Mesendoderm (in vitro differentiated cells): ENCODE measurements around the gene NEDD4. TPM values are rescaled to one million over a fixed set of nuclear protein-coding genes. Genes with fewer than 3 reads are reported as not detected.

ENCODE experiments used
- DNase-seq: peaks from one replicate; pipeline ENCODE4 v3.0.0; 2013
- H2AK5ac ChIP-seq: 2 replicates; pipeline ENCODE4 v1.6.1; 2013; ENCODE audit warnings: low read length, inconsistent platforms
- H2BK120ac ChIP-seq: 2 replicates; pipeline ENCODE4 v1.6.1; 2013; ENCODE audit warnings: low read depth, mild to moderate bottlenecking, low read length, moderate library complexity, mixed read lengths
- H2BK15ac ChIP-seq: replicated peaks from 2 replicates; pipeline ENCODE4 v1.6.1; 2013; ENCODE audit warnings: low read depth, mild to moderate bottlenecking, moderate library complexity
- H2BK5ac ChIP-seq: 2 replicates; pipeline ENCODE4 v1.6.1; 2013; ENCODE audit warnings: low read length, inconsistent platforms
- H3K18ac ChIP-seq: 2 replicates; pipeline ENCODE4 v1.6.1; 2013; ENCODE audit warnings: mild to moderate bottlenecking, low read length, mixed read lengths
- H3K23ac ChIP-seq: one replicate; pipeline ENCODE4 v1.6.1; 2013; ENCODE audit warnings: low read length
- H3K27ac ChIP-seq: 2 replicates; pipeline ENCODE4 v1.5.1; 2013; ENCODE audit warnings: low read depth, mild to moderate bottlenecking, inconsistent platforms, low read length, moderate library complexity
- H3K27me3 ChIP-seq: 2 replicates; pipeline ENCODE4 v1.6.1; 2013; ENCODE audit warnings: low read length, control low read depth, mild to moderate bottlenecking, inconsistent platforms; ENCODE audit not compliant: insufficient read depth, poor library complexity
- H3K36me3 ChIP-seq: 2 replicates; pipeline ENCODE4 v1.6.1; 2013; ENCODE audit warnings: low read length, inconsistent platforms; ENCODE audit not compliant: control insufficient read depth, insufficient read depth
- H3K4ac ChIP-seq: one replicate; pipeline ENCODE4 v1.6.1; 2013; ENCODE audit warnings: low read depth, mild to moderate bottlenecking, low read length, moderate library complexity
- H3K4me1 ChIP-seq: 2 replicates; pipeline ENCODE4 v1.6.1; 2013; ENCODE audit warnings: low read depth, low read length, inconsistent platforms; ENCODE audit not compliant: control insufficient read depth
- H3K4me2 ChIP-seq: 2 replicates; pipeline ENCODE4 v1.6.1; 2013; ENCODE audit warnings: low read length
- H3K4me3 ChIP-seq: 2 replicates; pipeline ENCODE4 v1.5.1; 2013; ENCODE audit warnings: mild to moderate bottlenecking, low read length
- H3K56ac ChIP-seq: one replicate; pipeline ENCODE4 v1.6.1; 2013; ENCODE audit warnings: low read length
- H3K79me1 ChIP-seq: 2 replicates; pipeline ENCODE4 v1.6.1; 2013; ENCODE audit warnings: low read length, inconsistent platforms
- H3K79me2 ChIP-seq: 2 replicates; pipeline ENCODE4 v1.6.1; 2013; ENCODE audit warnings: mild to moderate bottlenecking, low read length; ENCODE audit not compliant: control insufficient read depth, insufficient read depth
- H3K9ac ChIP-seq: 2 replicates; pipeline ENCODE4 v1.6.1; 2013; ENCODE audit warnings: low read length, inconsistent platforms
- H4K5ac ChIP-seq: one replicate; pipeline ENCODE4 v1.6.1; 2013; ENCODE audit warnings: low read length
- H4K8ac ChIP-seq: one replicate; pipeline ENCODE4 v1.6.1; 2013; ENCODE audit warnings: low read depth, mild to moderate bottlenecking, control low read depth, low read length, moderate library complexity
- WGBS: extraction: QIAGEN DNeasy Blood & Tissue Kit; methylation state at CpG from one replicate; pipeline ENCODE4 v1.1.7; 2013; ENCODE audit warnings: low lambda C conversion rate, missing lambda C conversion rate; ENCODE audit not compliant: insufficient coverage; ENCODE audit errors: extremely low coverage; 5-methylcytosine and 5-hydroxymethylcytosine counted together
- small RNA-seq: library from polyadenylated mRNA; stranded (forward); fragments of <200 nt; extraction: miRNeasy Mini kit (QIAGEN cat#:217004); gene quantifications from one replicate; pipeline ENCODE3, GENCODE V24; 2013; ENCODE audit not compliant: insufficient read depth

NEDD4 gene

DNA sequence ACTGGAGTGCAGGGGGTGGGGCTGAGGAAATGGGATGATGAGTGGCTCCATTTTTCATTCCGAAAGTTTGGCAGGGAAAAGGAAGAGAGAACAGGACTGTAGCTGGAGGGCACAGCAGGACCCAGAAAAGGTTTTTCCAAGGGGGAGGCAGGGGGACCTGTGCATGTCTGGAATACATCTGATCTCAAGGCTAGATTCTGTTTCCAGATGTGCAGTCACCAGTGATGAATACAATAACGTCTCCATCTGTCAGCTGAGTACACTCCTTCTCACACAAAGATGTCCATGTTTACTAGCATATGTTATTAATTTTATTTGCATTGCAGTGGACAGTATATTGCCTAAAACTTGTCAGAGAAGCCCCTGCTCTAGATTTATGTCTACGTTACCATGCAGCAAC is 210.5 kb downstream of the NEDD4 start:
- no peak overlapping the region for H4K5ac ChIP-seq
- no peak overlapping the region for H3K4me2 ChIP-seq
- no CpG with 5 or more reads among the region's 3 CpGs for WGBS
- H3K4me1 ChIP-seq, result peaks cover 5% of the 10 kb centered on the region
- H2AK5ac ChIP-seq, result no peak overlapping the region
- H3K23ac ChIP-seq, result no peak overlapping the region
- no peak overlapping the region for H3K9ac ChIP-seq
- peak overlapping the region; percentile 14 for H3K18ac ChIP-seq
- no peaks in the 10 kb centered on the region for H3K79me2 ChIP-seq
- no peak overlapping the region for H4K8ac ChIP-seq
- H2BK120ac ChIP-seq, result no peak overlapping the region
- no peak for DNase-seq
- no peak overlapping the region for H2BK5ac ChIP-seq
- H3K36me3 ChIP-seq, result no peaks in the 10 kb centered on the region
- H3K56ac ChIP-seq, result no peak overlapping the region
- H2BK15ac ChIP-seq, result no peak overlapping the region
- H3K4ac ChIP-seq, result no peak overlapping the region
- H3K27ac ChIP-seq, result no peak overlapping the region
- no peak overlapping the region for H3K4me3 ChIP-seq
- no peaks in the 10 kb centered on the region for H3K27me3 ChIP-seq
- H3K79me1 ChIP-seq, result no peaks in the 10 kb centered on the region

- no peak overlapping the region for H3K9ac ChIP-seq
- WGBS, result 95% methylated on average over 1 of the region's 2 CpGs
These were observed 213.1 kb downstream of the NEDD4 start for GRCh38 chr15:55780292-55780691.

GRCh38 chr15:55778932-55779331 is 214.5 kb downstream of the NEDD4 start:
- Histone ChIP-seq H3K27ac (no peak overlapping the region), H3K56ac (no peak overlapping the region), H3K4me2 (no peak overlapping the region), H3K79me1 (no peaks in the 10 kb centered on the region), H4K8ac (no peak overlapping the region), H3K27me3 (no peaks in the 10 kb centered on the region), H3K4me3 (no peak overlapping the region), H3K18ac (no peak overlapping the region), H2BK5ac (no peak overlapping the region), H3K4ac (no peak overlapping the region), H2BK15ac (no peak overlapping the region), H3K23ac (no peak overlapping the region), H4K5ac (no peak overlapping the region), H3K79me2 (no peaks in the 10 kb centered on the region), H3K9ac (no peak overlapping the region), H3K36me3 (no peaks in the 10 kb centered on the region), H3K4me1 (no peaks in the 10 kb centered on the region), H2BK120ac (no peak overlapping the region), H2AK5ac (no peak overlapping the region)
- no peak for DNase-seq
- no CpG with 5 or more reads among the region's 3 CpGs for WGBS

More at GRCh38 chr15:55780292-55780691, 213.1 kb downstream of the NEDD4 start:
- H3K23ac ChIP-seq, result no peak overlapping the region
- H3K36me3 ChIP-seq, result no peaks in the 10 kb centered on the region
- no peaks in the 10 kb centered on the region for H3K79me2 ChIP-seq
- H3K27me3 ChIP-seq, result no peaks in the 10 kb centered on the region
- H3K4ac ChIP-seq, result no peak overlapping the region
- no peak overlapping the region for H4K5ac ChIP-seq
- no peak overlapping the region for H2BK15ac ChIP-seq
- no peak overlapping the region for H3K4me2 ChIP-seq
- H4K8ac ChIP-seq, result no peak overlapping the region
- DNase-seq, result no peak
- H2AK5ac ChIP-seq, result no peak overlapping the region
- no peaks in the 10 kb centered on the region for H3K4me1 ChIP-seq
- H2BK120ac ChIP-seq, result no peak overlapping the region
- no peak overlapping the region for H3K4me3 ChIP-seq
- no peak overlapping the region for H2BK5ac ChIP-seq
- no peak overlapping the region for H3K56ac ChIP-seq
- no peak overlapping the region for H3K18ac ChIP-seq
- H3K79me1 ChIP-seq, result no peaks in the 10 kb centered on the region
- H3K27ac ChIP-seq, result no peak overlapping the region

Small RNAs within 50 kb of the gene (small RNA-seq; reads per million reads assigned to genes)
- gene RN7SL568P, result not detected
